ENCODE data around the gene VAC14. TPM values are rescaled to one million over a fixed set of nuclear protein-coding genes. Genes with fewer than 3 reads are reported as not detected.

VAC14 gene
- total RNA-seq, 1 donor from 2014 or later, result 38.4 TPM

- H3K9me3 Mint-ChIP-seq (ENCODE audit: low read depth), result no peaks in the 10 kb centered on the region
- no peak for TF ChIP-seq CTCF (IDR thresholded peaks at IDR 0.05; ENCODE audit: unreplicated experiment)
- no peak for DNase-seq (ENCODE audit: low spot score, unreplicated experiment)
- no peak overlapping the region for H3K4me3 Mint-ChIP-seq (ENCODE audit: low read depth)
- no peaks in the 10 kb centered on the region for H3K27me3 Mint-ChIP-seq
- H3K27ac Mint-ChIP-seq, result no peak overlapping the region
- H3K36me3 Mint-ChIP-seq (ENCODE audit: insufficient read depth), result no peaks in the 10 kb centered on the region
- peaks cover 8% of the 10 kb centered on the region for H3K4me1 Mint-ChIP-seq (ENCODE audit: low read depth)
These were observed 87.6 kb downstream of the VAC14 start for GRCh38 chr16:70713342-70713741.

- H3K4me3 Mint-ChIP-seq (ENCODE audit: low read depth), result no peak overlapping the region
- no peaks in the 10 kb centered on the region for H3K27me3 Mint-ChIP-seq
- H3K4me1 Mint-ChIP-seq (ENCODE audit: low read depth), result peaks cover 8% of the 10 kb centered on the region
- no peak for TF ChIP-seq CTCF (IDR thresholded peaks at IDR 0.05; ENCODE audit: unreplicated experiment)
- no peak overlapping the region for H3K27ac Mint-ChIP-seq
- H3K36me3 Mint-ChIP-seq (ENCODE audit: insufficient read depth), result no peaks in the 10 kb centered on the region
- no peak for DNase-seq (ENCODE audit: low spot score, unreplicated experiment)
- no peaks in the 10 kb centered on the region for H3K9me3 Mint-ChIP-seq (ENCODE audit: low read depth)
These were observed 88.0 kb downstream of the VAC14 start for GRCh38 chr16:70712942-70713341.

GRCh38 chr16:70712359-70712758 is 88.6 kb downstream of the VAC14 start:
- H3K4me1 Mint-ChIP-seq (ENCODE audit: low read depth), result peaks cover 8% of the 10 kb centered on the region
- no peak overlapping the region for H3K27ac Mint-ChIP-seq
- no peak overlapping the region for H3K4me3 Mint-ChIP-seq (ENCODE audit: low read depth)
- no peaks in the 10 kb centered on the region for H3K27me3 Mint-ChIP-seq
- DNase-seq (ENCODE audit: low spot score, unreplicated experiment), result no peak
- no peaks in the 10 kb centered on the region for H3K9me3 Mint-ChIP-seq (ENCODE audit: low read depth)
- no peaks in the 10 kb centered on the region for H3K36me3 Mint-ChIP-seq (ENCODE audit: insufficient read depth)
- TF ChIP-seq CTCF (IDR thresholded peaks at IDR 0.05; ENCODE audit: unreplicated experiment), result no peak

DNA sequence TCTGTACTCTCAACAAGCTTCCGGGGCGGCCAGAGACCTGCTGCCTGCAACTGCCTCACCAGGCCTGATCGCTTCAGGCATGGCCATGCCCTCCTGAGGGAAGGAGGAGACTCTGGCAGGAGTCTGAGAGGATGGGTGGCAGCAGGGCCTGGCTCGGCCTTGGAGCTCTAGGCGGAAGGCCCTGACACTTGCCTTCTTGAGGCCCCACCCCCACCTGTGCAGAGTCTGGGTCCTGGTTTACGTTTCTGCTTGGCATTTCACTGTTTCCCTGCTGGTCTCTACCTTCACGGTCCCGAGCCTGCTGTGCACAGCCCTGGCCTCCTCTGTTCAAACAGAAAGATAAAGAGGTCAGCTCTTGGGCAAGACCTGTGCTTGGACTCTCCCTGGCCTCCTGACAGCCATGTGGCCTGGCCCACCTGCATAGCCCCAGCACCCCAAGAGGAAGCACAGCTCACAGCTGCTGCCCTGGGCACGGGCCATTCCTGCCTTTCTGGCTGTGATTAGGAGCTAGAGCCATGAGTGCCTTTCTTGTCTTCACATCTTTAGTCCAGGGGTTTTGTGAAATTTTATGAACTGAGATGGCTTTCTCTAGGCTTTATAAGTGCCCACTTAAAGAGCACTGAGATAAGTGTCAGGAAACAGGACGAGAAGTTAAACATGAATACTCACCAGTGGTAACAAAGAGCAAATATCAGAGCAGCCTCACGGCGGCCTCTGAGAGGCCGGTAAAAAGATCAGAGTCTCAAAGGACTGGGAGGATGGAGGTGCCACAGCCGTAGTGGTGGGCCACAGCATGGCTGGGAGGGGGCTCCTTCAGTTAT is 89.5 kb downstream of the VAC14 start:
- H3K4me1 Mint-ChIP-seq (ENCODE audit: low read depth), result peaks cover 8% of the 10 kb centered on the region
- no peak for TF ChIP-seq CTCF (IDR thresholded peaks at IDR 0.05; ENCODE audit: unreplicated experiment)
- H3K4me3 Mint-ChIP-seq (ENCODE audit: low read depth), result no peak overlapping the region
- peak overlapping the region; percentile 54 for H3K27ac Mint-ChIP-seq
- DNase-seq (ENCODE audit: low spot score, unreplicated experiment), result no peak
- no peaks in the 10 kb centered on the region for H3K36me3 Mint-ChIP-seq (ENCODE audit: insufficient read depth)
- H3K27me3 Mint-ChIP-seq, result no peaks in the 10 kb centered on the region
- no peaks in the 10 kb centered on the region for H3K9me3 Mint-ChIP-seq (ENCODE audit: low read depth)

GRCh38 chr16:70710422-70711210 is 90.3 kb downstream of the VAC14 start:
- no peak for DNase-seq (ENCODE audit: low spot score, unreplicated experiment)
- H3K9me3 Mint-ChIP-seq (ENCODE audit: low read depth), result no peaks in the 10 kb centered on the region
- H3K4me3 Mint-ChIP-seq (ENCODE audit: low read depth), result no peak overlapping the region
- no peaks in the 10 kb centered on the region for H3K27me3 Mint-ChIP-seq
- no peaks in the 10 kb centered on the region for H3K36me3 Mint-ChIP-seq (ENCODE audit: insufficient read depth)
- peaks cover 8% of the 10 kb centered on the region for H3K4me1 Mint-ChIP-seq (ENCODE audit: low read depth)
- no peak overlapping the region for H3K27ac Mint-ChIP-seq
- no peak for TF ChIP-seq CTCF (IDR thresholded peaks at IDR 0.05; ENCODE audit: unreplicated experiment)
